Hepatic stellate cell (primary cell): ENCODE data around the gene ST6GAL1.

ENCODE experiments used
- DNase-seq: peaks from one replicate; pipeline ENCODE4 v3.0.0; 2011; ENCODE audit warnings: low spot score

The ST6GAL1 gene

DNA sequence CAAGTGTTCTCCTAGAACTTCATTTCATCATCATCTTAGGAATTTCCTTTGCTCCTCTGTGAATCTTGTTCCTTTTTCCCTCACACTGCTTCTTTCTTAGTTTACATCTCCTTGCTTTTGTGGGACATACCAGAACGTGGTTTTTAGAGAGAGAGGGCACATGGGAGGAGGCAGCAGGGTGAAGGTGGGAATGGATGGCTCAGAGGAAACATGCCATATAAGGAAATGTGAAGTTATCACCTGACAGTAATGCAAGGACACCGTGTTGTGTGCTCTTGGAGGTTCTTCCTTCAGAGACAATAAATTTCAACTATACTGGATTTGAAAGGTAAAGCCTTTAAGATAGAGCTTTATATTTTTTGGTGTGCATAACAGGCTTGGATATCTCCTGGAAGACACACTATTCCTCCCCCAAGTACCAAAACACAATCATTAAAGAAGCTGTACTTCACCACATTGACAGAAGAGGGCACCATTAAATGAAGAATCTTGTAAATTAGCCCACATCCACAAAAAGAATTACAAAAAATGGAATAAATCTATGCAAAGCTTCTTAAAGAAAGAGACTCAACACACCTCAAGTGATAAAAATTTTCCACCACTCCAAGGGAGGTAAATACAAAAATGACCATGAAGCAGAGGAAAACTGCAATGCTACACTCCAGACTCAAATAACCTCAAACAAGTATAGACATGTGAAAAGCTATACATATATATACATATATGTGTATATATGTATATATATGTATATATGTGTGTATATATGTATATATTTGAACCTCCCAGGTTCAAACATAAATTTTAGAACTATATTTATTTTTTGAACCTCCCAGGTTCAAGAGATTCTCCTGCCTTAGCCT, 182.8 kb downstream of the ST6GAL1 start:
- DNase-seq: peak; percentile 15

DNA sequence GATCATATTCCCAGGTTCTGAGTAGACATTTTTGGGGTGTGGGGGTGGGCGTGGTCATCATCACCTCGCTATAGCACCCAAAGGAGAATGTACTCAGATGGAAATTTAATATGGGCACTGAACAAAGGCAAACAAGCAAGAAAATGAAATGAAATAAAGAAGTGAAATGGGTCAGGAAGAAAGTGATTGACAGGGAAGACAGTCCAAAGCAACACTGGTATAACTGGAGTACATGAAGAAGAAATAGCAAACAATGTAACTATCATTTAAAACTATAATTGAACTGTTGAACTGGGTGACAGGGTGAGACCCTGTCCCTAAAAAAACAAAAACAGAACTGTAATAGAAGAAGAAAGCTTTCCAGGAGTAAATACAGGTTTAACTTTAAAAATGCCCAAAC, 184.2 kb downstream of the ST6GAL1 start:
- no peak for DNase-seq

- no peak for DNase-seq
Measured at GRCh38 chr3:187120326-187120725, 190.0 kb downstream of the ST6GAL1 start.

DNA sequence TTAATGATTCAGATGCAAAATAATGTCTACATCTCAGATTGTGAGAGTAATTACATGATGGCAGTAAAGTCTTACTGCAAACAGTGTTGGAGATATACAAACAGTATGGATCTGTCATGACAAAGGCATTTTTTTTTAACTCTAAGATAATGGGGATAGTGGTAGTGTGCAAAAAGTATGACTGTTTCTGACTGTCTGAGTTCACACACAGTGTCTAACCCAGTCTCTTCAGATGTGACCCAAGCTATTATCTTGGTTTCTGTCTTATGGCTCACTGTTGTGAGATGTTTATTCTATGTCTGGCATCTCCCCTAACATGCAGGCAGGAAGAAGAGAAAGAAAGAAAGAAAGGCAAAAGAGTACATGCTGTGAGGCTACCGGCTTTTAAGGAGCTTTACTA, 191.9 kb downstream of the ST6GAL1 start:
- DNase-seq: no peak

- DNase-seq: no peak
Measured at GRCh38 chr3:187125319-187126031, 195.1 kb downstream of the ST6GAL1 start.
